GM12892 (cell line): ENCODE data around the gene MAP4K3.

Source experiments
- POLR2A ChIP-seq: IDR thresholded peaks from 2 replicates; pipeline ENCODE4 v1.6.1; 2011; ENCODE audit warnings: low read depth, low read length, control low read depth
- POLR2AphosphoS5 ChIP-seq: IDR thresholded peaks from 2 replicates; pipeline ENCODE4 v1.6.1; 2011; ENCODE audit warnings: low read depth, low read length, control low read depth
- TAF1 ChIP-seq: IDR thresholded peaks from 2 replicates; pipeline ENCODE4 v1.6.1; 2011; ENCODE audit warnings: low read depth, mild to moderate bottlenecking, control low read depth, low read length, borderline replicate concordance

- TF ChIP-seq POLR2A = no peak
- no peak for TF ChIP-seq POLR2AphosphoS5
- TF ChIP-seq TAF1 = no peak
These were observed 162.1 kb downstream of the MAP4K3 start for GRCh38 chr2:39275016-39275415.
